HG03565 (cell line): ENCODE results near the gene CRIP3.
"Not testable (repeated sequence)": the region's sequence is repeated elsewhere in the genome, so short reads cannot be mapped to it uniquely, and the experiment has no call there.

Experiments
- ATAC-seq: cut with Tn5 transposase; IDR thresholded peaks from one replicate; pipeline ENCODE4 v1.9.1; 2021; ENCODE audit warnings: mild to moderate bottlenecking, moderate library complexity; ENCODE audit not compliant: unreplicated experiment

Gene CRIP3

GRCh38 chr6:43308101-43308989 is at the start of gene CRIP3:
Gene CRIP3, minus strand, starts transcription at chr6:43308826. Its CDS starts 34 bp downstream, at chr6:43308792.
- ATAC-seq: no peak

DNA sequence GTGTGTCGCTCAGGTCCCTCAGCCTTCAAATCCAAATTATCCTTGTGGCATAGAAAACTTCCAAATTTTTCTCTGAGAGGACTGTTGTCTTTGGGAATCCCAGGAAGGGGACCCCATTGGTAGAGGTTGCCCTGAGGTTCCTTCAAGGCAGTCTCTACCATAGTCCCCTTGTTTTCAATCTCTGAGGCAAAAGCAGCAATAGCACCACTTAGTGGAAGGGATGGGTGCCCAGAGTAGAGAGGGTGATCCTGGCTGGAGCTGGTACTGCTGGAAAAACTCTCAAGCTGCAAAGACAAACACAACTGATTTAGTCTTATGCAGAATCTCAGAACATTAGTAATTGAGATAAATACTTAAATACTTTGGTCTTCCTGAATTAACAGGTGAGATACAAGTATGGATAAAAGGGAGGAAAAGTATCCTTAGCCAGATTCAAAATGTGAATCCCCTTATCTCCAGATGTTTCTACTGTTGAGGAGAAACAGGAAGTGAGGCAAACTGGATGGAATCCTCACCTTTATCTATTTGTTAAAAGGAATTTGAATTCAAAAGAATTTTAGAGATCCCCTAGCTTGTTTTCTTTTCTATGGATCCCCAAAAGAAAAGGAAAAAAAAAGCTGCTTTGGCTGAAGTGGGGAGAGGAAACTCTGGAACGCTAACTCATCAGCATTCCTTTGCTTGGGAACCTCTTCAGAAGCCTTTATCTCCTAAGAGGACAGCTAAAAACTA is 47.4 kb upstream of the CRIP3 start:
- ATAC-seq: no peak

DNA sequence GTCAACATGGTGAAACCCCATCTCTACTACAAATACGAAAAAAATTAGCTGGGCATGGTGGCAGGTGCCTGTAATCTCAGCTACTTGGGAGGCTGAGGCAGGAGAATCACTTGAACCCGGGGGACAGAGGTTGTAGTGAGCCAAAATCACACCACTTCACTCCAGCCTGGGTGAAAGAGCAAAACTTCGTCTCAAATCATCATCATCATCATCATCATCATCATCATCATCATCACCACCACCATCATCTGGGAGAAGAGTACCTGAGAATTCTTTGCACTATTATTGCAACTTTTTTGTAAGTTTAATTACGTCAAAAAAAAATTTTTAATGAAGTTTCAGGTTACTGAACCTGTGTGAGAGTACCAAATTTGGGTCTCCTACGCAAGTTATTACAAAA is 43.3 kb upstream of the CRIP3 start:
- ATAC-seq: not testable (repeated sequence)

DNA sequence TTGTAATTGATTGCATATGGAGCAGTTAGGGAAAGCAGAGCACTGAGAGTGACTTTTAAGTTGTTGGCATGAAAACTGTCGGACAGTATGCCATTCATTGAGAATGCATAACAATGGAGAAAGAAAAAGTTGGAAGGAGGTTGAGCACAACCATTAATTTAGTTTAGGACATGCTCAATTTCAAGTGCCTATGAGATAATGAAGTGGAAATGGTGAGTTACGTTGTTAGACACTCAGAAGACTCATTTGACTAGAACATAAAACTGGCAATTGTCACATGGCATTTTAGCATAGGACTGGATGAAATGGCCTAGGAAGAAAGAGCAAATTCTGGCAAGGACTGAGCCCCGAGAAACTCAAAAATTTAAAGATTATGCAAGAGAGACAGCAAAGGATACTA is 38.8 kb upstream of the CRIP3 start:
- no peak for ATAC-seq

DNA sequence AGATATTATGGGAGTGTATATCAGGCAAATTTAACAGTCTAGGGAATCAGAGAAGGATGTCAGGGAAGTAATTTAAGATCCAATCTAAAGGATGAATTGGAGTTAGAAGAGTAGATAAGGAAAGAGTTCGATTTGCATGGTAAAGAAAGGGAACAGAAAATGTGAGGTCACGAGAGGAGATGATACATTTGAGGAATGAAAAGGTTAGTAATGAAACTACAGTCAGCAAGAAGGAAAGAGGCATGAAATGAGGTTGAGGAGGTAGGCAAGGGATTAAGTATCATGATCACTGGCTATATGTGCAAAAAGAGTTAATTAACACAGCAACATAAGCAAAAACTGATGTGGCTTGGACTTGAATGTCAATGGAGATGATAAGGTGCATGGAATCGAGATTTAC is 38.4 kb upstream of the CRIP3 start:
- no peak for ATAC-seq

GRCh38 chr6:43346243-43346642 is 37.6 kb upstream of the CRIP3 start:
- ATAC-seq: not testable (repeated sequence)

- ATAC-seq: peak; percentile 35
Observed at GRCh38 chr6:43339168-43339567, 30.5 kb upstream of the CRIP3 start.

- ATAC-seq: no peak
Observed at GRCh38 chr6:43338243-43338642, 29.6 kb upstream of the CRIP3 start.

DNA sequence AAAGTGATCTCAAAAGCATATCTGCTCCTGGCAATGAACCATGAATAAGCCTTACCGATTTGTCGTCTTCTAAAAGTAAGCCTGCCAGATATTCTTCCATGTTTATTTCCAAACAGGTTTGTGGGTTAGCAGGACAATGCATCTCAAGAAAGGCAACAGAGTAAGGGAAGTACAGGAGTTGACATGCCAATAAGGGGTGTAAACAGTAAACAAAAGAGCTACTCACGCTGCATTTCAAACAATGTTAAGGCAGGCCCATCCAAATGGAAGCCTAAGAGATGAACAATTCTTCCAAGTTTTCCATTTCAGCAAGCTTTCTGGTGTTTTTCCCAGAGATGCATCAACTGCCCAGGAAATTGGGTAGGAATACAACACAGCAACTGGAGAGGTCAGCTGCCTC is 27.8 kb upstream of the CRIP3 start:
- ATAC-seq: no peak

- ATAC-seq: no peak
Observed at GRCh38 chr6:43335469-43335868, 26.8 kb upstream of the CRIP3 start.

DNA sequence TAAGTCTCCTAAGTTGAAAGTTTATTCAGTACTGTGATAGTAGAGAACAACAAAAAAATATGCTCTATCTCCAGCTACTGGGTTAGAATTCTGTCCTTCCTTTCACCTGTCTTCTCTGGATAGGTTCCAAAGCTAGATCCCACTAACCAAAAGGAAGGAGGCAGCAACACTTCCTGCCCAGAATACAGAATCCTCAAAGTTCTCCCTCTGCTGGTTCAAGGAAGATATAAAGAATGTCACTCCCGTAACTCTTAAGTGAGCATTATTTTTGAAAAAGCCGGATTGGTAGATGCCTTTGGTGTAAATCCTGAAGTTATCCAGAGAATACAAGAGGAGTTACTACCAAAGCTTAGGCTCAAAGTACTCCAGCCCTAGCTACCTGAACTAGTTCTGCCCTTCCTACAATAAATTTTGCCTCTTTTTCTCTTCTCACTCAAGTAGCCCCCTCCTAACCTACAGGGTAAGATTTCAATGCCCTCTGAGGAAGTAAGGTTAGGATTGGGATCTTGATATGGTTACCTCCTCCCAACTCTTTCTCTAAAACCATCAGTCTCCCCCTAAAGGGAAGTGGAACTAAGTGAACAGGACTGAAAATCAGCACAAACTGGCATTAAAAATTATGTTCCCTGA is 26.0 kb upstream of the CRIP3 start:
- ATAC-seq: no peak

GRCh38 chr6:43331891-43332290 is 23.3 kb upstream of the CRIP3 start:
- no peak for ATAC-seq

DNA sequence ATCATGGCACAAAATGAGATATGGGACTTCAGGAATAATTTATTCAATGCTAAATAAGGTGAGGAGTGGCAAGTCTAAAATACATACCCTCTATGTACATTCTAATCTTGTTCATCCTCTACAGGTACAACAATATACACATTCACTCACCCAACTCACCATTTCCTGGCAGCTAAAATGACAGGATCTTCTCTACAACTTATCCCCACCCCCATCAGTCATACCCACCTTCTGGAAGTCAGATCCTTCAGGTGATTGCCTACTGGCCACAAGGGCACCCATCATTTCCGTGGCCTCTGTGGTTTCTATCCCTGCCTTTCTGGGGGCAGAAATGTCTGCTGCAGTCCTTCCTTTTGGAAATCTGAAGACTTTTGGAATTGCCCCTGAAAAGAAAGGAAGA is 22.8 kb upstream of the CRIP3 start:
- ATAC-seq: no peak

DNA sequence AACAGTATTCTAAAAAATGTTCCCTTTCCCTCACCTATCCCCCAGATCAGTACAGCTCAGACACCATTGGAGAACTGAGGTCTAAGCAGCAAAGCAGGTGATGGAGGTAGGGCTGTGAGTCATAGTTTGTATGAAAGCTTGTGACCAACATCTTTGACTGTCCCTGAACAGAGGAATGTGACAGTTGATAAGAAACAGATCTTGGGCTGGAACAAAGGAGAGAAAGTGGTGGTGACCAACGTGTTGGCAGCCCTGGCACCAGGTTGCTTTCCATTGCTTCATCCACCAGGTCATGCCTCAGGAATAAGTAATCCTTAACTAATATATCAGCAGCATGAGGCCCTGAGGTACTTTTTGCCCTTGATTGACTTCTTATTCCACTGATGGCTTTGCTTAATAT is 19.9 kb upstream of the CRIP3 start:
- ATAC-seq: no peak

DNA sequence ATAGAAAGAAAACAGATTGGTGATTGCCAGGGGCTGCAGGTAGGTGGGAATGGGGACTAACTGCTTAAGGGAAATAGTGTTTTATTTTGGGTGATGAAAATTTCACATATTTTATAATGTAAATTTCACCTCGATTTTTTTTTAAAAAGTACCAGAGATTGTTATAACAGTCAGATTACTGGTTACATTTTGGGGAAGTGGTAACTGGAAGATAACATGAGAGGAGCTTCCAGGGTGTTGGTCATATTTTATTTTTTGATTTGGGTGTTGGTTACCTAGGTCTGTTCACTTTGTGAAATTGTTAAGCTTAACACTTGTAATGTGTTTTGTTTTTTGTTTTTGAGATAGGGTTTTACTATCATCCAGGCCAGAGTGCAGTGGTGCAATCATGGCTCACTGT is 17.2 kb upstream of the CRIP3 start:
- ATAC-seq: no peak

DNA sequence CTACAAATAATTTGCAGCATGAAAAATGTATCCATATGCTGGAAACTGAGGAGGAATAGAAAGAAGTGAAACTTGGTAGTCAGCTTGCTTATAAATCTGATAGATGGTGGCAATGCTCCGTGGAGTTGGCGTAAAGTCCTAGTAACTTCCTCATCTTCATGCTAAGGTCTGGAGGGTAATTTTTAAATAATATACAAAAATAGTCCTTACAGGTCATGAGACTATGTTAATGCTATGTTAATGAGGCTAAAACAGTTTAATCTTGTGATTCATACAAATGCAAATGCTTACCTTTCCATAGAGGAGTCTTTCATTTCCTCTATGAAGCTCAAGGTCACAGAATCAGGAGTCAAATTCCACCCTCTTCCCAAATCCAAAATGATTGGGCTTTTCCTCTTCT is 9.4 kb upstream of the CRIP3 start:
- ATAC-seq: no peak

DNA sequence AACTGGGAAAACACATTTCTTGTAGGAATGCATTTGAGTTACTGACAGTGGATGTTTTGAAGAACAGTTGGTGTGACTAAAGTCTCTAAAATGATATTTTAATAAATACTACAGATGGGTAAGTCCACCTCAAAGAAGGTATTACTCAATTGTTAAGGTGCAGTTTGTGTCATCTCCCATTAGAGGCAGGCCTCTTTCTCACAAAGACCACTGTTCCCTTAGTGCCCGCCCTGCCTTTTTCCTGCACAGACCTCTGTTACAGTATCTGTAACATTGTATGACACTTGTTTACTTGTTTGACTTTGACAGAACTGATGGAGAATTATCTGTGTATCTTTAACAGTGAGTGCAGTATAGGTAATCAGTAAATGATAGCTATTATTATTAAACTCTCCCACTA is 5.2 kb upstream of the CRIP3 start:
- no peak for ATAC-seq

DNA sequence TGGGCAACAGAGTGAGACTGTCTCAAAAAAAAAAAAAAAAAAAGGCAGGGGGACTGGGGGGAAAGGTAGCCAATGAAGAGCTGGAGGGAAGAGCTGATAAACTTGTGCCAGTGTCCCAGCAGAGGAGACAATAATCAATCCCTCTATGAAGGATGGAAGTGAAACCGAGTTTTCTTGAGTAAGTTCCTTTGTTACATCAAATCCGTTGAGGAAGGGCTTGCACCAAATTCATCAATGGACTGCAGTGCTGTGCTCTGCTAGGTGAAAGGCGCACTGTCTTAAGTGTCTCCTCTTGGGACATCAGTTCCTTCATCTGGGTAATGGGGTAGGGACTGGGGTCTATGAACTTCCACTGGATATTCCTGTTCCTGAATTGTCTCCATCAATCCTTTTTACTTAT is 3.0 kb upstream of the CRIP3 start:
- no peak for ATAC-seq

DNA sequence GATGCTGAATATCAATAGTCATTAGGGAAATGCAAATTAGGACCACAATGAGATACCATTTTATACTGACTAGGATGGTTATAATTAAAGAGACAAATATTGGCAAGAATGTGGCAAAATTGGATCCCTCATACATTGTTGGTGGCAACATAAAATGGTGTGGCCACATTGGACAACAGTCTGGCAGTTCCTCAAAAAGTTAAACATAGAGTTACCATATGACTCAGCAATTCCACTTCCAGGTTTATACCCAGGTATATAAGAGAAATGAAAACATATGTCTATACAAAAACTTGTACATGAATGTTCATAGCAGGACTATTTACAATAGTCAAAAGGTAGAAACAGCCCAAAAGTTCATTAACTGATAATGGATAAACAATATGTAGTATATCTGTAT is 2.0 kb upstream of the CRIP3 start:
- ATAC-seq: no peak

DNA sequence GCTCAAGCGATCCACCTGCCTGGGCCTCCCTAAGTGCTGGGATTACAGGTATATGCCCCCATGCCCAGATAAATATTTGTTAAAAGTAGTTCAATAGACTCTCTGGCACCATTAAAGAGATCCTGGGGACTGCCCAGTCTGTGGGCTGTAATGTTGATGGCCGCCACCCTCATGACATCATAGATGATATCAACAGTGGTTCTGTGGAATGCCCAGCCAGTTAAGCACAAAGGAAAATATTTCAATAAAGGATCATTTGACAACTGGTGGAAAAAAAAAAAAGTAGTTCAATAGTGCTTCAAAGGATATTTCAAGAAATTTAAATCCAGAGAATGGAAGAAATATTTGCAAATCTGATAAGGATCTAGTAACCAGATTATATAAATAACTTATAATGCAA is 1.5 kb upstream of the CRIP3 start:
- ATAC-seq: no peak

- no peak for ATAC-seq
Observed at GRCh38 chr6:43308990-43309477, 408 bp upstream of the CRIP3 start.
